CD4-positive, alpha-beta T cell treated with Interleukin-2 at 100 ng/mL for 4 hours (primary cell): ENCODE data around the gene ABCA4.
"Not testable (repeated sequence)": the region's sequence is repeated elsewhere in the genome, so short reads cannot be mapped to it uniquely, and the experiment has no call there.

Experiments used
- DNase-seq: peaks from one replicate; pipeline ENCODE4 v3.0.0-alpha.2; 2020; ENCODE audit warnings: low spot score

Gene ABCA4

DNA sequence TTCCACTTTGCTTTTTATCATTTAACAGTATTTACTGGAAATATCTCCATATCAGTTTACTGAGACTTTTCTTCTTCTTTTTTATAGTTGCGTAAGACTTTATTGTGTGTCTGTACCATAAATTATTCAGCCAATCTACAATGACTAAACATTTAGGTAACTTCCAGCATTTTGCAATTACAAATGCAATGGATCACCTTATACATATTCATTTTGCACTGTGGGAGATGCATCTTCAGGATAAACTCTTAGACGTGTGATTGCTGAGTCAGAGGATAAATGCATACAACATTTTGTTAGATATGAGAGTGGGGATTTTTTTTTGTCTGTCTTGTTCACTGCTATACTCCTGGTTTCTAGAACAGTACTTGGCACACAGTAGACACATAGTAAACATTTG is 116.0 kb downstream of the ABCA4 start:
- no peak for DNase-seq

DNA sequence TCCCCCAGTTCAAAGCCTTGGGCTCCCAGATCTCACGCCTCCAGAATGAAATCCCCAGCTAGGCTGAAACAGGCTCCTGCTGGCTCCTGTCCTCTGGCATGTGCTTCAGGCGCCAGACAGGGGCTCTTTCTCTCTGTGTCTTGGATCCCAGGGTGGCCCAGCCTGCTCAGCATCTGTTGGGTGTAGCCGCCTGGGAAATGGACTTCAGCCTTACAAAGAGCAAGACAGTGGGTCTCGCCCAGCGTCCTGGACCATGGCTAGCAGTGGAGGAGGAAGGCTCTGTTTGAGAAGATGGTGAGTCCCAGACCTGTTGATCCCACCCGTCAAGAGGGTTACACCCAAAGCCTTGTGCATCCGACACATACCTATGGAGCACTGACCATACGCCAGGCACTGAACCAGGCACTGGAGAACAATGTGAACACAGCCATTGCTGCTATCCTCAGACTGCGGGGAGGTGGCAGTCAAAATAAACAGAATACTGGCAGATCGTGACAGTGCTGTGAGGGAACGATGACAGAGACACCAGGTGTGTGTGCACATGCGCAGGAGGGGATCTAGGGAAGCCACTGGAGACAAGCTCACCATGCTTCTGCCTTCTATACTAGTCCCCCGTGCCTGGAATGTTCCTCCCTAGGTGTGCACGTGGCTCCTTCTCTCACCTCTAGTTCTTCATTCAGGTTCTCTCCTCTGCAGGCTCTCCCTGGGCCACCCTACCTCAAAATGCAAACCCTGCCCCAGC is 118.7 kb downstream of the ABCA4 start:
- DNase-seq = no peak

DNA sequence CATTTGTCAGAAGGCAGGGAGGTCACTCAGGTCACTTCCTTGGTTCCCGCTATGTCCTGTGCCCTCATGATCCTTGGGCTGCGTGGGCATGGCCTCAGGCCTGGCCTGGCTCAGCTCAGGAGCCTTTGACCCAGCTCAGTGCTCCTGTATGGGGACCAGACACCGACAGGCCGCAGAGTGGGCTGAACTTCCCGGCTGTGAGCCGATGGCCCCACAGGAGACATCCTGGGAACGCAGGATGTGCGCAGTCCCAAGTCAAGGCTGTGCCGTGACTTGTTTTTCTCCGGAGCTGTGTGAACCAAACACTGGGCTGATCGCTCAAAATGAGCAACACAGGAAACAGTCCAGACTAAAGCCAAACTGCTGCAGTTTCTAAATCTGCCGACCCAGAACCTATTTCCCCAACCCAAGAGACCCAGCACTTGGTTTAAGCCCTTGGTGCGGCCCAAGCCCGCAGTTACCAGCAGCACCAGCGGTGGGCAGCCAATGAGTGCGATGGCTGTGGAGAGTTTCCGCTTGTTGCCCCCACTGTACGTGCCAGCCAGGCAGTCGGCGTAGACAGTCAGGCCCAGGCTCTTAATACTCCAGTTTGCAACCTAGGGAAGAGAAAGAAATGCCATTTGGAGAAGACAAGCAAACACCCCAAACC is 119.4 kb downstream of the ABCA4 start:
- DNase-seq = no peak

DNA sequence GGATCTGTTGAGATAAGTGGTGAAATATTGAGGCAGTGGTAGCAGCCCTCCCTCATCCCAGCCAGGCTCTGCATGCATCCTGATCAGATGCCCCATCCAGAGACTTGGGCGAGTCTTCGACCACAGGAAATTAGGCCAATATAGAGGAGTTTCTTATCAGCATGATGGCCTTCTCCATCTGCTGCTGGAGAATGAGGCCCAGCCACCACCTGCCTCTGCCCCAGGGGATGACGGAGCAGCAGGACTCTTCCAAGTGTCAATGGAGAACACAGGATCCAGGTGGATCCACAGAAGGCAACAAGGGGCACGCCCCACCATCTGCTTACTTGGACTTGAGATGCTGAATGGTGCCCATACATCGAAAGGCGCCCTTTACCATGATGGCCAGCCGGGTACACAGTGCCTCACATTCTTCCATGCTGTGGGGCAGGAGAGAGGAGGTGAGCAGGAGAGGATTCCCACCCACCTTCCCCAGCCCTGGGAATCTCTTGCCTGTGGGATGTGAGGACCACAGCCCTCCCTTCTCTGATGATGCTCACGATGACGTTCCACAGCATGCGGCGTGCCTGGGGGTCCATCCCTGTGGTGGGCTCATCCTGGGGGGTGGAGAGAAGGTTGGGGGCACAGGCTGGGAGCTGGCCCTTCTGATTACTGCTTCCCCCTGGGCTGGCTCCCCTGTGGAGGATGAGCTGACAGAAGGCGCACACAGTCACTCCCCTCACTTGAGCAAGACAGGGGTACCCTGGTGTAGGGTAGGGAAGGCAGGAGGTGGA is 120.3 kb downstream of the ABCA4 start:
- no peak for DNase-seq

DNA sequence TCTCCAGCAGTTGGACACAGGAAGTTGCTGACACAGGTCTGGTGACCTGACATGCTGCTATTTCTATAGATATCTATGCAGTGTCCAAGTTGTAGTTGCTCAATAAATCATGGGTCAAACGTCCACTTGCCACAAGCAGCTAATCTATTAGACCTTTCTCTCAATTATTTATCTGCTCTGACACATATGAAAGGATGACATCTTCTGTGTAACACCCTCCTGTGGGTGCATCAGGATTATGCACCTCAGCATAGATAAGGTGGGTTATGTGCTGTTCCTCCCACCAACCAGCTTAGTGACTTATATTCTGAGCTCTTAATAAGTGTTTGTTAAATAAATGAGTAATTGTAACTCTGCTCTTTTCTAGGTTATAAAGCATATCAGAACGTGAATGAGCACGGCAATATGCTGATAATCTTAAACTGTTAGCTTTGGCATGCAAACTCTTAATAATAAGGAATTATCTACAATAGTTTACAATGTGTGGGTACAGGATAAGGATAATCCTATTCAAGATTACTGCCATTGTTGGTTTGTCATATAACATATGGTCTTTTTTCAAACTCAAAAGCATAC is 121.0 kb downstream of the ABCA4 start:
- no peak for DNase-seq

DNA sequence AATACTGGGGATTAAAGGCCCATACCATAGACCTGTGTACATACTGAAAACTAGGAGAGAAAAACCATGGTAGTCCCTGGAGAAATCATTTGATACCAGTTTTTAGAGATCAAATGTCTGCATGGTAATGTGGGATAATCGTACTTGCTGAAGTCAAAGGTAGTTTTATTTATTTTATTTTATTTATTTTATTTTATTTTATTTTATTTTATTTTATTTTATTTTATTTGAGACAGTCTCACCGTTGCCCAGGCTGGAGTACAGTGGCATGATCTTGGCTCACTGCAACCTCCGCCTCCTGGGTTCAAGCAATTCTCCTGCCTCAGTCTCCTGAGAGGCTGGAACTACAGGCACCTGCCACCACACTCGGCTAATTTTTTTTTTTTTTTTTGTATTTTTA is 122.4 kb downstream of the ABCA4 start:
- DNase-seq = not testable (repeated sequence)

DNA sequence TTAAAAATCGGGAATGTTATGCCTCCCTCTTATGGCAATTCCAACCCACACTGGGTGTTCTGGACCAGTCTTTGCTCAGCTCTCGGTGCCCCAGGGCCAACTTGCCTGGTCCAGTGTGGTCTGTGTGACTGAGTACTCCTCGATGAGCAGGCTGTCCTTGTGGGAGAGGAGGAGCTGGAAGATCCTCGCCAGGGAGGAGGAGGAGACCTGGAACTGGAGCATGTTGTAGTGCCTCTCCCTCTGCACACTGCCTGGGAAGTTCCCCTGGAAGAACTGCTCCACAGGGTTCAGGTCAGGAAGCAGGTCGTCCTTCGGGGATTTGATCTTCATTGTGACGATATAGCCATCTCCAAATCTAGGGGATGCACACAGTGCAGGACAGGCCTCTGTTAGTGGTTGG is 123.2 kb downstream of the ABCA4 start:
- DNase-seq = no peak

DNA sequence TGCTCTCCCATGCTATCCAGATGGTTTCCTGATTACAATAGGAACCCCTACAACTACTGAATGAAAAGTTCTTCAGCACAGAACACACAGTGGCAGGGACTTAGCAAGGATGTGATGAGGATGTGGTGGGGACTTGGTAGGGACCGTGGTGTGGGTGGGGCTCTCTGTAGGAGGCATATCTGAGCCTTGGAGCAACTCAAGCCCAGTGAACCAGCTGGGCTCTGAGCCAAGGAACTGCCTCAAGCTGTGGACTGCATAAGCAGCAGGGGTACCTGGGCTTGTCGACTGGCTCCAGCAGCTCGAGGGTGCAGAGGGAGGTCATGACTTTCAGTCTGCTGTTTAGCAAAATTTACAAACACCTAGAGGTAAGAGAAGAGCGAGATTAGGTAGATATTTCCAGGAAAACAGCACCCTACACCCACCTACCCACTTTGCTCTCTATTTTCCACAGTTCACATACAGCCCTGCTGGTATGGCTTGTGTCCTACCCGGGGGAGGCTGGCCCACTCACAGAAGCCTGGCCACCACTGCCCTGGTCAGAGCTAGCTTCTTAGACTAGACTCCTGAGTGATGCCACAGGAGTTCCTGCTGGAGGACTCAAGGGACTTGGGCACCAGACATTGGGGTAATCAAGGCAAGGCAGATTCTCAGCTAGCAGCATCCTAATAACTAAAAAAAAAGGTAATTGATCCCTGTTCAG is 125.0 kb downstream of the ABCA4 start:
- DNase-seq = no peak

DNA sequence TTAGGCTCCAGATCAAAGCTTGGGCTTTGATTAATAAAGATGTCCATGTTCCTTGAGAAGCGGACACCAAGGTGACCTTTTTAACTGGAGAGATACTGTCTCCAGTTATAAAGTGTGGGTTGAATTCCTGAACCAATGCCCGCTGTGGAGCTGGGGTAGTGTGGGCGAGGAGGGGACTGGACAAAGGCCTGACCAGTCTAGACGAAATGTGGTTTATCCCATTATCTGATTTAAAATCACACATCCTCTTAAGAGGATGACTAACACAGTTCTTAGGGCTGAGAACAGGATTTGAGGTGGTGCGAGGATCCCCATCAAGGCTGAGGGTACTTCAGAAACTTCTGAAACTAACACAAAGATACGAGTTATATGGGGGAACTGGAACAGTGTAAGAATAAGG is 127.2 kb downstream of the ABCA4 start:
- no peak for DNase-seq

DNA sequence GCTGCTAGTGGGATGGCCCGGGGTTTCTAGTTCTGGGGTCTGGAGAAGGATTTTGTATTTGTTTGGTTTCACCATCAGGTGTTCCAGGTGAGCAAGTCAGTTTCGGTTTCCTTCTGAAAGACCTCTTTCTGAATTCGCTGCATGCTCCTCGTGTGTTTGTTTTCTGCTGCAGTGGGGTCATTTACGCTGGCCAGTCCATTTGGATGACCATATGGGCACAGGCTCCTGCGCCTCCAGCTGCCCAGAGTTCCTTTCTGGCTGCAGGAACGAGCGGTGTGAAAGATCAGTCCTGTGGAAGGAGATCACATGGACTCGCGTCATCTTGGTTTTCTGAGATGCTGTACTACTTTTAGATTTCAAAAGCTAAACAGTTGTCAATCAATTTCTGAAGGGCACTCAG is 128.0 kb downstream of the ABCA4 start:
- no peak for DNase-seq

DNA sequence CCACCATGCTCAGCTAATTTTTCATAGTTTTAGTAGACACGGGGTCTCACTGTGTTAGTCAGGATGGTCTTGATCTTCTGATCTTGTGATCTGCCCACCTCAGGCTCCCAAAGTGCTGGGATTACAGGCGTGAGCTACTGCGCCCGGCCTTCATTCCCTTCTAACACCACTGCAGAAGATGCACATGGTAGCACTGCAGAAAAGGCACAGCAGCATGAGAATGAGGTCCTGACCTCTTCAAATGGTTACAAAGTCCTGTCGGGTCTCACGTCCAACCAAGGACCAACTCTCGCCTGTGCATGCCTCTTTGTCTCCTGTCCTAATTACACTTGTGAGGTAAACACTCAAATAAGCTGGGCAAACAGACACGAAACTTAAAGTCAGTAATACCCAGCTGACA is 128.8 kb downstream of the ABCA4 start:
- no peak for DNase-seq

DNA sequence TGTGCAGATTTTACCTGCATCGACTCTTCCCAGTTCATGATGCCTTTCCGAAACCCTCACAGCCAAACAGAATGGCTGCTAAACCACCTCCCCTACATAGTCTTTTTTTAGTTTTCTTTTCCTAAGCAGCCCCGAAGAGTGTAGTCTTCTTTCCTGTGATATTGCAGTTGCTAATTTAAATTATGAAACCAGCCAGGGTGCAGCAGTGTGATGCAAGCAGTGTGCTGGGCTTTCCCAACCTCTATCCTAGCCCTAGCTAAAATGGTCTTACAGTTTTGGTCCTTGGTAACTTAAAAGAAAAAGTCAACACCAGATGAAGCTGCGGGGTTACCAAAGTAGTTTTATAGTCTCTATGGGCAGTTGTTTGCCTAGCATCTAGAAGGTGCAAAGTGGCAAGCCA is 129.7 kb downstream of the ABCA4 start:
- no peak for DNase-seq

DNA sequence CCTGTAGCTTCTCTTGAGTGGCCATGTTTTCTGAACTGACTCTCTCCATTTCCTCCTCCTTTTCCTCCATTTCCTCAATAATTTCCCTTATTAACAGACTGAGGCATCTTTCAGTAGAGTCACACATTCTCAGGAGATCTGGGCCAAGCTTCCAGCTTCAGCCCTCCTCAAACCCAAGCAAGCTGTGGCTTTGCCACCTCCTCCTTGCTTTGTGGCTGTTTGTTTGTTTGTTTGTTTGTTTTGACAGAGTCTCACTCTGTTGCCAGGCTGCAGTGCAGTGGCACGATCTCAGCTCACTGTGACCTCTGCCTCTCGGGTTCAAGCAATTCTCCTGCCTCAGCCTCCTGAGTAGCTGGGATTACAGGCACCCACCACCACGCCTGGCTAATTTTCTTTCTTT is 130.5 kb downstream of the ABCA4 start:
- not testable (repeated sequence) for DNase-seq

DNA sequence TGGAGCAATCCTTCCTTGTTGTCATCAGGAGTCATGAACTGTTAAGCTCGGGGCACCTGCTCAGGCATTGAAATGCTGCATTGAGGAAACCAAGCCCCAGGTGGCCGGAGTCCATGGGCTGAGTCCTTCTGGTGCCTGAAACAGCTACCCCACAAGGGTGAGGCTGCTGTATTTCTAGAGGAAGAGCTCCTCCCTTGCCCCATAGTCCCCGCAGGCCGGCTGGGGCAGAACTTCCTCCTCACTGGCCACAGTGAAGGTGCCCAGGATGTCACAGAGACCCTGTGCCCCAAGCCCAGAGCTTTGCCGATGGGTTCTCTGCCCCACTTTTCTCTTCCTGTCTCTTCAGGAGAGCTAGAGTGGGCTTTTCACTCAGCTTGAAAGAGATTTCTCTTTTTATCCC is 130.9 kb downstream of the ABCA4 start:
- DNase-seq = no peak

DNA sequence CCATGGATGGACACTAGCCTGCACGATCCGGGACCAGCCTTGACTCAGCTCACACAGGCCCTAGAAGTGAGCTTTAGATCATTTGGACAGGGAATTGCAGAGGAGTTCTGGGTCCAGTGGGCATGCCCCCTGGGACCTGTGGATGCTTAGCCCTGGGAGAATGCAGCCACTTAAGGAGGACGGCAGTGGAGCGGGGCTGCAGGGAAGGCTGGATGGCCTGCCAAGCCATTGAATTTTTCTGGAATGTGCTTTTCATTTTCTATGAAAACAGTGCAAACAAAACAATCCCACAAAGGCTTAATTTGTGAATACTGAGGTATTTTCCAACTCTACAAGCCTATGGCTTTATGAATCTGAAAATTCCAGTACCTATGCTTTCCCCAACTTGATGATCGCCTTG is 131.3 kb downstream of the ABCA4 start:
- DNase-seq = no peak

DNA sequence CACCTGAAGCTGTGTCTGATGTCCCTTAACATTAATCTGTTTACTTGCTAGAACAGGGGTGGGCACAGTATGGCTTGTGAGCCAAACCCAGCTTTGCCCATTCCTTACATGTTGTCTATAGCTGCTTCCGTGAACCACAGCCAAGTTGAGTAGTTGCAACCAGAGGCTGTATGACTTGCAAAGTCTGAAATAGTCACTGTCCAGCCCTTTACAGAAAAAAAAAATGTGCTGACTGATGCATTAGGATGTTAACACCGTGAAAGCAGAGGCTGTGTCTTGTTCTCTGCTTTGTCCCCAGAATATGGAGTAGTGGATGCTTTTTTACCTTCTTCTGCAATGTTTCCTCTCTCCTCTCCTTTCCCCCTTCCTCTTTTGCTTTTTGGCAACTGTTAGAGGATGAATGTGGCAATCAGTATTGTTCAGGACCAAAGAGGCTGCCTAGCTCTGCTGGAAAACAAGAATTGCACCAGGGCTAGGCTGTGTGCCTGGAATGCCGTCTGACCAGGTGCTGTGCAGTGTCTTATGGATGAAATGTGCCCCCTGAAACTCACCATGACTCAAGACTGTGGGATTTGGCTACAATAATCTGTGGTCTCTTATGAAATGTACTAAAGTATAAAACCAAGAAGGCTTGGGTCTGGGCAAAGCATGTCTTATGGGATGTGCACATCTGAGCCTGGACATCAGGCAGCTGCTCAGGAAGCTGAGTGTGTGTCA is 132.2 kb downstream of the ABCA4 start:
- DNase-seq = no peak

DNA sequence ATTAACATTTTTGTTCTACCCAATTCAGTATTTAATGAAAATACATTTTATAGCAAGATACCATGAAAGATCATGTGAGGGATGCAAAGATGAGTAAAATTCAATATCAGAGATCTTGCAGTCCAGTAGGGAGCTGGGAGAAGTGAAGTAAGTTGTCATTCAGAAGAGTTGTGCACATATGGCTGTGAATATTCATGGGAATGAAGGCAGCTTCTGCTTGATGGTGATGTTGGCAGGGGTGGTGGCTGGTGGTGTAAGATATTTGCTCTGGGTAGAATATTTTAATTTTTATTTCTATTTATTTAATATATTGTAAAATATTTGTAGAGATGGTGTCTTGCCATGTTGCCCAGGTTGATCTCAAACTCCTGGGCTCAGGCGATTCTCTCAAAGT is 139.7 kb downstream of the ABCA4 start:
- no peak for DNase-seq

DNA sequence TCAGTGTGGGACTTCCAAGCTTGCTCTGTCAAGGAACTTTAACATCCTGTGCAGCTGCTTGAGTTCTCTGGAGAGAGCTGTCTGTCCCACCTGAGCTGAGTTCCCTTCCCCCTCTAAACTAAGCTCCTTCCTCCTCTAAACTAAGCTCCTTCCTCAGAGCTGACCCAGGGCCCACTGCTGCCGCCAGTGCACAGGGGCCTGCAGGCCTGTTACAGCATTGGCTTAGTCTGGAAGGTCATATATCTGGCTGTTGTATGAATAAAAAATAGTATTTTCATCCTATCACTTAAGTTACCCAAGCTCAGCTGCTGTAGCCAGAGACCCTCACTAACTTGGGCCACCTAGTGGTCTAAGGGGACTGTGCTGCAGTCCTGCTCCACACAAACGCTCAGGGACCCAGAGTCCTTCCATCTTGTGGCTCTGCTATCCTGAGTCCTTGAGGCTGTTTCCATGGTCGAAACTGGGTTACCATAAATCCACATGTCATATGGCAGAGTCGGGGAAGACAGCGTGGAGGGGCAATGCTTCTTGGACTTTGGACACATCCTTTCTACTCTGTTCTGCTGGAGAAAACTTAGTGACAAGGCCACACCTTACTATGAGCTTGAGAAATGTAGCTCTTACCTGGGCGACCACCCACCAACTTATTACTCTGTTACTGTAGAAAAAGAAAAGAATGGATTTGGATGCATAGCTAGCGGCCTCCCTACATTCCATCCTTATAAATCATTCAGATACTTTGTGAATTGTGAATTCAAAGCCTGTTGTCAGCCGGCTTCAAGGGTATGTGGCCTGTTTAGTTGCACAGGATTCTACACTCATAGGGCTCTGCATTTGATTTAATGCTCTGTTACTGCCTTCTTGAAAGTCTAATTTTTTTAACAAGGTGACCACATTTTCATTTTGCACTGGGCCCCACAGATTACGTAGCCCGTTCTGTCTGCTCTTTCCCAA is 140.4 kb downstream of the ABCA4 start:
- no peak for DNase-seq

DNA sequence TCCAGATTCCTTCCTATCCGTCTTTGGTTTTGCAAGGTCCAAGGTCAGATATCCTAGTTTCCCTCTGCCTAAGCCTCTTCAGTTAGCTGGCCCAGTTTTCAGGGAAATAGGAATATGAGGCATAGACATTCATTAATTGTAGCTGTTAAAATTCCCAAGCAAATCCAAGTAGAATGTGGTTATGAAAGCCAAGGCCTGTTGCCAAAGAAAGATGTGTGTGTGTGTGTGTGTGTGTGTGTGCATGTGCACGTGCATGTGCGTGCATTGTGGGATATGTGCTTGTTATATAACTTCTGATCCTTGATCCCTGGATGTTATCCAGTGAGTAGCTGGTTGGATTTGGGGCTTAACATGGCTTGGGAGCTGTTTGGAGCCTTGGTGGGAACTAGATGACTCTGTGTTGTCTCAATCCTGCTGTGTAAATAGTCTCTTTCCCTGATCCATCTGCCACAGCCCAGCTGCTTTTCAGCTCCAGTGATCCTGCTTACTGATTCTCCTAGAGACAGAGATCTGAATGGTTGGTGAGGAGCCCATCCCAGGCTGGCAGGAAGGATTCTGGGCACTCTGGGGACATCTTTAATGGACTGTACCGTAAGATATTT is 141.1 kb downstream of the ABCA4 start:
- DNase-seq = no peak
